GM21825 (cell line): Measurements from ENCODE around the gene DUSP15.
"Not testable (repeated sequence)": the region's sequence is repeated elsewhere in the genome, so short reads cannot be mapped to it uniquely, and the experiment has no call there.

Experiments
- ATAC-seq: cut with Tn5 transposase; IDR thresholded peaks from one replicate; pipeline ENCODE4 v1.9.1; 2021; ENCODE audit warnings: mild to moderate bottlenecking, moderate library complexity; ENCODE audit not compliant: unreplicated experiment

Gene DUSP15

DNA sequence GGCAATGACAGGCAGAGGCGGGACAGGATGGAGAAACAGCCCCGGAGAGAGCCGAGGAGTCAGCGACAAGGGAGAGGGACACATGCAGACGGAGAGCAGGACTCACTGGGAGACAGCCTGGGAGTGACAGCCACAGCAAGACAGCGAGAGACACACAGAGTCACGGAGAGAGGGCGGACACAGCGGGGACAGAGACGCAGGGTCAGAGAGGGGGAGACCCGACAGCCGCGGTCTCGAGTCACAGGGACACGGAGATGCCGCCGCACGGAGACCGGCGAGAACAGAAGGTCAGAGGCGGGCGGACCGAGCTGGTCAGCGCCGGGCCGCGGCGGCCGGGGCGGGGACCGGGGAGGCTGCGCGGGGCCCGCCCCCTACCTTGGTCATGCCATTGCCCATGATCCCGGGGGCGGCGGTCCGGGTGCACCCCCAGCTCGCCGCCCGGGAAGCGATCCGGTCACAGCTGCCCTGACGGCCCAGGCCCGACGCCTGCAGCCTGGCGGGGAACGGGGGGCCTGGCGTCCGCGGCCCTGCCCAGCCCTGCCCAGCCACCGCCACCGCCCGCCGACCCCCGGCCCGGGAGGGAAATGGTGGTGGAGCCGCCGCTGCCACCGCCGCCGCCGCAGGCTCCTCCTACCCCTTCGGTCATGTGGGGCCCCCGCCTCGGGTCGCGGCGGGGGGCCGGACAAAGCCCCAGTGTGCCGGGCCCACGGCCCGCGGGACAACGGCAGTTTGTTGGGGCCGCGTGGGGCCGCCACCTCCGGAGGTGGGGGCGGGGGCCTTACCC is at the start of gene DUSP15, which contains the start of gene TTLL9:
DUSP15 (minus strand) TSS at position 586 of the 784 bp plus-strand sequence; CDS start at position 396, 190 bp downstream.
TTLL9 (plus strand) TSS at position 693 of the 784 bp plus-strand sequence. CDS start 493 bp downstream, outside the sequence.
- ATAC-seq, result no peak

DNA sequence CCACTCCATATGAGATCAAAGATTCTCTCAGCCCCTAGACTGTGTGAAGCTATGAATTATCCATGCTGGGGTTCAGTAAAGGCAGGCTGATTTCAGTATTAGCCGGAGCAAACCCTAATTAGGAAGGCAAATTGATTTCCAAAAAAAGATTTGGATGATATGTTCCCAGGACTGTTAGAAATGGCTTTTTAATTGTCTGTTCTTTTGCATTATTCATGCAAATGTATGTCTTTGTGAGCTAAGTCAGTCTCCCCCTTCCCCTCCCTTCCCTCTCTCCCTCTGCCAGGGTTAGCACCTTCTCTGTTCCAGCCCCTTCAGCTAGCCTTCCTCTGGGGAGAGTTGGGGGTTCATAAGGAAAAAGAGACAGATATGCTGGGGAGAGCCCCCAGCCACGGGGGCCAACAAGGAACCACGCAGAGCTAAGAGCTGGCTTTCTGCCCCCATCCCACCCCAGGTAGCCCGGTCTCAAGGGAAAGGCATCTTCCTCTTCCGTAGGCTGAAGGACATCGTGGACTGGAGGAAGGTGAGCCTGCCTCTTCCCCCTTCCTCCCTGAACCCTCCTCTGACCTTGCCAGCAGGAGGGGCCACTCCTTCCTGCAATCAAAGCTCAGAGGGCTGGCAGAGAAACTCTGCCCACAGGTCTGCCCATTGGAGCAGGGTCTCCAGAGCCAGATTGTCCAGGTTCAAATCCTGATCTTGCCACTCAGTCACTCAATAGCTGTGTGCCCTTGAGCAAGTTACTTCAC is 49.3 kb upstream of the DUSP15 start:
- no peak for ATAC-seq

- ATAC-seq, result no peak
Measured at GRCh38 chr20:31918466-31919105, 48.3 kb upstream of the DUSP15 start.

DNA sequence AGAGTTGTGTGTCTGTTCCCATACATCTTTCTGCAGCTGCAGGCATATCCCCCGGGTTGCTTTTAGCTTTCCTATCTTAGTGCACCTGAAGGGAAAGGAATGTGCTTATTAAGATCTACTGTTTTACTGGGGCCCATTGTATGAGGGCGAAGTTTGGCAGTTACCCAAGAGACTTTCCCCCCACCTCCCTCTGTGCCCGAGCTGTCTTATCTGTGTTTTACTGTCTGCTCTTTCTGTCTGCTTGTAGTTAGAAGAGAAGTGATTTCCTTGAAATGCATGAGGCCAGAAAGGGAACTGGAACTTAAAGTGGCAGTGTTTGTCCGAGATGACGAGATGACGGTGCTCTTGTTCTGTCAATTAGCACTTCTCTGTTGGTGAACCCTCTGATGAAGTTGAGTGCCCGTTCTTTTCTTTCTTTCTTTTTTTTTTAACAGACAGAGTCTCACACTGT is 47.7 kb upstream of the DUSP15 start:
- ATAC-seq, result not testable (repeated sequence)

DNA sequence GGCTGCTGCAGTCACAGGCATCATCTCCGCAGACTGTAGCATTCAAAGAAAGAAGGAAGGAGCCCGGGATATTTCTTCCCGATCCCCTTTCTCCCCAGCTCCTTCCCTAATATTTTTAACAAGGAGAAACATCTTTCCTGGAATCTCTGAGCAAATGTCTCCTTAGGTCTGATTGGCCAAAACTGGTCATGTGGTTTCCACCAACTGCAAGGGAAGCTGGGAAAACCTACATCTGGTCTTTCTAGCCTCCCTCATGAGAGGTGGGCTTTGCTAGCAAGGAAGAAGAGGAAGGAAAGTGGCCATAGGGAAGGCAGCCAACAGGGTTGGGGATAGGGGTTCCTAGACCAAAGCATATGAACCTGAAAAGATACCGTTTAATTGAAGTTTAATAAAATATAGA is 46.4 kb upstream of the DUSP15 start:
- no peak for ATAC-seq

- ATAC-seq, result no peak
Measured at GRCh38 chr20:31915491-31916280, 45.4 kb upstream of the DUSP15 start.

DNA sequence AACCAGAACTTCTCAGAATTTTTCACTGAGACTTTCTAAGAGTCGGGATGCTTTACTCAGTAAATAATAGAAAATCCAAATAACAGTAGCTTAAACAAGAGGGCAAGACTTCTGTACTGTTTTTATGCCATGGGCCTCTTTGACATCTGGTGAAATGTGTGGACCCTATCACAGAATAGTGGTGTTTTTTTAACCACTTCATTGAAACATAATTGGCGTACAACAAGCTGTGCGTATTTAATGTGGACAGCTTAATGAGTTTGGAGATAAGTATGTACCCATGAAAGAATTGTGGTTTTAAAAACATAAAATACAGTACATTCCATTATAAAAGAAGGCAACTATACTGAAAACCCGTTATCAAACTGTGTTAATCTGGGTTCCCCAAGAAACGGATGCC is 43.8 kb upstream of the DUSP15 start:
- no peak for ATAC-seq

DNA sequence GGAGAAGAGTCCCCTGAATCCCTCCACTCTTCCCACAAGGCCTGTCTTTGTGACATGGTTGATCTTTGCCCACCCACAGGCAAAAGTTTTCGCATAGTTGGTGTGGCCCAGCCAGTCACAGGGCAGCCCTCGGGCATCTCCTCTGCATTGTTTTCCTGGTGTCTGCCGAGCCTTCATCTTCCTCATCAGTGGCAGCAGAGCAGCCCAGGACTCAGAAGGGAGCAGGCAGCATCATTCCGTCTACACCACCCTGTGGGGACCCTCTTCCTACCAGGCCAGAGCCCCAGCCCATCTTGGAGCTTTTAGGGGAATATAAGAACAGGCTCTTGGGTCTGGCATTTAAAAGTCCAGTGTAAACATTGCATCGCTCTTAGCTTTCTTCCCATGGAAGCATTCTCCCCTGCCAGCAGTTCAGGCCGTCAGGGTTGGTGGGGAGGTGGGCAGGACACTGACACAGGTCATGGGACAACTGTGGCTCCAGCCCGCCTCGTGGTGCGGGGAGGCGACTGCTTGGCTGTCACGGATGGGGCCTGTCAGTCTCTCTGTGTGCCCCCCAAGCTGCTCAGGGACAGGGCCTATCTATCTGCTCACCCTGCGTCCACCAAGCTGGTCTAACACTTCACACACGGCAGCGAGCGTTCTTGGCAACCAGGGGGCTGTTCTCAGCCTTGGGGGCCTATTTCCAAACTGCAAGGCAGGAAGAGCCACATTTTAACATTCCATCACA is 43.3 kb upstream of the DUSP15 start:
- no peak for ATAC-seq

DNA sequence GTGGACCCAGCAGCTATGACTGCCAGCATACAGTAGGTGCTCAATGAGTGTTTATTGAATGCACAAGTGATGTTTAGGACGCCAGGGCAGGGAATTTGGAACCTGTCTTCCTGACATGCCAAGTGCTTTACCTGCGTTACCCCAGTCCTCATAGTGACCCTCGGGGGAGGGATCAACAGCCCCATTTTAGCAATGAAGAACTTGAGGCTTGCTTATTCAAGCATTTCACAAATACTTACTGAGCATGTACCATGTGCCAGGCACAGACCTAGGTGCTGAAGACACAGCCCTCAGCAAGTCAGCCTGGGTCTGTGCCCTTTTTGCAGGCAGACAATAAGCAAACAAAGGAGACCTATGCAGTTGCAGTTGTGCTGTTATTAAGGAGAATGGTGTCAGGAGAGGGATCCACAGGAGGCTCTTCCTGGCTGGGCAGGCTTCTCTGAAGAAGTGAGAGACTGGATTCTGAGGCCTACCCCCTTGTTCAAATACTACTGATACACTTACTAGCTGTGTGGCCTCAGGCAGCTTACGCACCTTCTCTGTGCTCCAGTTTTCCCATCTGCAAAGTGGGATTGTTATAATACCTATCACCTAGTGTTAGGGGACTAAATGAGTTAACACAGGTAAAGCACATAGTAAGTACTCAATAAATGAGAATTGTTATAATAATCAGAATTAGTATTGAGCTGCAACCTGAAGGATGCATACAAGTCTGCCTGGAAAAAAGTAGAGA is 39.9 kb upstream of the DUSP15 start:
- no peak for ATAC-seq

DNA sequence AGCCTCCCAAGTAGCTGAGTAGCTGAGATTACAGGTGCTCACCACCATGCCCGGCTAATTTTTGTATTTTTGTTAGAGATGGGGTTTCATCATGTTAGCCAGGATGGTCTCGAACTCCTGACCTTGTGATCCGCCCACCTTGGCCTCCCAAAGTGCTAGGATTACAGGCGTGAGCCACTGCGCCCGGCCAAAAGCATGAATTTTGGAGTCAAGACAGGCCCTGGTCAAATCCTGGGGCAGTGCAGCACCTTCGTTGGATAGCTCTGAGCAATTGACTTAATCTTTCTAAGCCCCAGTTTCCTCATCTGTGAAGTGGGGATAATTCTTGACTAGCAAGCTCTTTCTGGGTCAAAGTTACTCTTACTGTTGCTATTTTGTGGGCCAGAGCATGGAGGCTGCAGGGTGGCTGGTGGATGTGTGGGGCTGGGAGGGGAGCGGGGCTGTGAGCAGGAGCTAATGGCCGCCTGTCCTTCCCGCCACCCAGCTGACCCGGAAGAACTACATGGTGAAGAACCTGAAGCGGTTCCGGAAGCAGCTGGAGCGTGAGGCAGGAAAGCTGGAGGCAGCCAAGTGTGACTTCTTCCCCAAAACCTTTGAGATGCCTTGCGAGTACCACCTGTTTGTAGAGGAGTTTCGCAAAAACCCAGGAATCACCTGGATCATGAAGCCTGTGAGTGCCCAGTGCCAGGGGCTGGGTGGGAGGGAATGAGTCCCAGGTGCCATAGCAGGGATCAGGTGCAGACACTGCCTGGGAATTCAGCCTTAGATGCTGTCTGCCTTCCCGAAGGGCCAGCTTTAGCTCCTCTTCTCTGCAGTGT is 39.1 kb upstream of the DUSP15 start:
- no peak for ATAC-seq

- ATAC-seq, result no peak
Measured at GRCh38 chr20:31908424-31908823, 38.1 kb upstream of the DUSP15 start.

- ATAC-seq, result no peak
Measured at GRCh38 chr20:31908016-31908415, 37.7 kb upstream of the DUSP15 start.

- no peak for ATAC-seq
Measured at GRCh38 chr20:31907046-31907445, 36.7 kb upstream of the DUSP15 start.

DNA sequence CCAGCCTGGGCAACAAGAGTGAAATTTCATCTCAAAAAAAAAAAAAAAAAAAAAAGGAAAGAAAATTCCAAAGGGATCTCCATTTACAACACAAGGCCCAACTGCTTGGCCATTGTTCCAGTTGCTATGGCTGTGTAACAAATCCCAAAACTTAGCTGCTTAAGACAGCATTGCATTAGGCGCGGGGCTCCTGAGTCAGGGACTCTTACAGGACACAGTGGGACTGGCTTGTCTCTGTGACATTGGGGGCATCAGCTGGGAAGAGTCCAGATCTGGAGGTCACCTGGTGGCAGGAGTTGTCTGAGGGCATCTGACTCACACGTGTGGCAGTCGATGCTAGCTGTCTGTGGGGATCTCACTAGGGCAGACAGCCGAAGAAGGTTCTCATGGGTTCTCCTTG is 35.7 kb upstream of the DUSP15 start:
- ATAC-seq, result no peak

- ATAC-seq, result no peak
Measured at GRCh38 chr20:31903627-31904386, 33.5 kb upstream of the DUSP15 start.

DNA sequence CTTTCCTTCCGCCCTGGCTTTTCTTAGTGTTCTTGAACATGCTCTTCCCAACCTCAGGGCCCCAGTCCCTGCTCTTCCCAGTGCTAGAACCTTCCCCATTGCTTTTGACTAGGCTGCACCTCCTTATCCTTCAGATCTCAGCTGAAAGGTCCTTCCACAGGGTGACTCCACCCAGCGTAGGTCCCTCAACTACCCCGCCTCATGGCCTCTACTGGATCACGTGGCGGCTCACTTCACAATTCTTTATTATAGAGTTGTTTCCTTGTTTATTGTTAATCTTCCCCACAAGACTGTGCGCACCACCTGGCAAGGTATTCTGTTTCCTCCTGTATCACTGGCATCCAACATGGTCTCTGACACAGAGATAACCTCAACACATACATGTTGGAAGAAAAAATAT is 31.3 kb upstream of the DUSP15 start:
- no peak for ATAC-seq

DNA sequence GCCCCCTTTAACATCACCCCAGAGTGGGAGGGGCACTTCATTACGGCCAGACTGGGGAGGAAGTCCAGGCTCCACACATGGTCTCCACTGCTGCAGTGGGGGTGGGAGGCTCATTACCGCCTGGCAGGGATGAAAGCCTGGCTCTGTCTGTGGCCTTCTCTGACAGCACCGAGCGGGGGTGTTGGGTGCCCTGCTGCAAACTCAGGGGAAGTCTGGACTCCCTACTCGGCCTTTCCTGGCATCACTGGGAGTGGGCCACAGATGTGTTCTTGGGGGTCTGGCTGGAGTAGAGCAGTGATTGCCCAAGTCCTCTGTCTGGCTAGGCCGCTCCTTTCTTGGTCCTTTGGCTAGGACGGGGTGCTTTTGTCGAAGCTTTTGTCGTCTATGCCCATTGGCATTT is 27.2 kb upstream of the DUSP15 start:
- no peak for ATAC-seq

GRCh38 chr20:31896049-31896448 is 25.7 kb upstream of the DUSP15 start:
- no peak for ATAC-seq
